Right atrium auricular region (tissue), 2 donors: ENCODE measurements around the gene PTPN22. TPM values are rescaled to one million over a fixed set of nuclear protein-coding genes. Genes with fewer than 3 reads are reported as not detected.

Experiments used
- DNase-seq: peaks from one replicate; pipeline ENCODE4 v3.0.0-alpha.2; 2019; ENCODE audit warnings: low spot score
- H3K27ac ChIP-seq, 2 donors: fragments of 200-600 bp; sonication (generic); 1 replicate in 1 of 2; 2 replicates in 1 of 2; pipeline ENCODE4 v1.5.1; 2016 to 2019
- H3K27me3 ChIP-seq, 2 donors: fragments of 200-600 bp; sonication (generic); one replicate each; pipeline versions ENCODE4 v1.5.1 to v1.6.0; 2017 to 2019
- H3K36me3 ChIP-seq: fragments of 200-600 bp; sonication (generic); one replicate; pipeline ENCODE4 v1.5.1; 2016
- H3K4me1 ChIP-seq, 2 donors: fragments of 200-600 bp; sonication (generic); one replicate each; pipeline versions ENCODE4 v1.5.1 to v1.6.0; 2017 to 2019
- H3K4me3 ChIP-seq, 2 donors: fragments of 200-600 bp; sonication (generic); 1 replicate in 1 of 2; 2 replicates in 1 of 2; pipeline ENCODE4 v1.5.1; 2017 to 2019; ENCODE audit warnings: mild to moderate bottlenecking in 1 of 2, moderate library complexity in 1 of 2
- H3K9me3 ChIP-seq, 2 donors: fragments of 200-600 bp; sonication (generic); one replicate each; pipeline ENCODE4 v1.5.1; 2019
- total RNA-seq, 2 donors: library from RNA; depleted of rRNA; stranded (reverse); fragments of >200 nt; gene quantifications; one replicate each; pipeline ENCODE4 v1.1.0, GENCODE V29; 2016
- TF ChIP-seq, protein P1 (sequence below), 2 donors: fragments of 200-600 bp; sonication (generic); IDR thresholded peaks; one replicate each; pipeline ENCODE4 v1.5.1; 2019; ENCODE audit warnings: antibody characterized with exemption in 2 of 2

Gene PTPN22
- total RNA-seq, result 1 to 10 TPM in 1 of 2 donors, under 1 TPM in 1; 0.33 to 2.0 TPM

DNA sequence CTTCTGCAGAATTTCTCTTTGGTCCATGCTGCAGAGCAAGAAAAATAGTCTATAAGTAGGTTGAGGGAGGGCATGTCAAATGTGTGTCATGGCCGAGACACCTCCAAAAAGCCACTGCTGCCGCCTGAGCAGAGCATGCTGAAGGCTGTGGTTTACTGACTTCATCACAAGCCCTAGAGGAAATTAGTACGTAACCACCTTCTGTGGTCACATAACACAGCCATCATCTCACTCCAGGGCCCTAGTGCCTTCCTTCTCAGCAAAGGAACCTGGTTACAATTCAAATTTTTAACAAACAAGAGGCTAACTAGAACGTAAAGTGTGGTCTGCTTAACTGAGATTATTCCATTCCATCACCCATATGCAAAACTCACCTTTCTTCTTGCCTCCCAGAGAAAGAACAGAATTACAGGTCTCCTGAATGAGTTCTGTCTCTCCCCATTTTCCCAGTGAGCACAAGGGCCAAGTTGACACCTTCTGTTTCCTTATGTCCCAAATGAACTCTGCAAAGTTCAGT is at the start of gene PTPN22:
Gene PTPN22 (minus strand): TSS at position 116 of the 517 bp plus-strand sequence.
- Histone ChIP-seq H3K27me3 (no peaks in the 10 kb centered on the region), H3K9me3 (no peaks in the 10 kb centered on the region), H3K36me3 (no peaks in the 10 kb centered on the region), H3K4me1 (no peaks in the 10 kb centered on the region), H3K4me3 (no peak within 1 kb of the TSS), H3K27ac (peak within 1 kb of the TSS; percentile 7 to 36)
- TF ChIP-seq, protein P1, sequence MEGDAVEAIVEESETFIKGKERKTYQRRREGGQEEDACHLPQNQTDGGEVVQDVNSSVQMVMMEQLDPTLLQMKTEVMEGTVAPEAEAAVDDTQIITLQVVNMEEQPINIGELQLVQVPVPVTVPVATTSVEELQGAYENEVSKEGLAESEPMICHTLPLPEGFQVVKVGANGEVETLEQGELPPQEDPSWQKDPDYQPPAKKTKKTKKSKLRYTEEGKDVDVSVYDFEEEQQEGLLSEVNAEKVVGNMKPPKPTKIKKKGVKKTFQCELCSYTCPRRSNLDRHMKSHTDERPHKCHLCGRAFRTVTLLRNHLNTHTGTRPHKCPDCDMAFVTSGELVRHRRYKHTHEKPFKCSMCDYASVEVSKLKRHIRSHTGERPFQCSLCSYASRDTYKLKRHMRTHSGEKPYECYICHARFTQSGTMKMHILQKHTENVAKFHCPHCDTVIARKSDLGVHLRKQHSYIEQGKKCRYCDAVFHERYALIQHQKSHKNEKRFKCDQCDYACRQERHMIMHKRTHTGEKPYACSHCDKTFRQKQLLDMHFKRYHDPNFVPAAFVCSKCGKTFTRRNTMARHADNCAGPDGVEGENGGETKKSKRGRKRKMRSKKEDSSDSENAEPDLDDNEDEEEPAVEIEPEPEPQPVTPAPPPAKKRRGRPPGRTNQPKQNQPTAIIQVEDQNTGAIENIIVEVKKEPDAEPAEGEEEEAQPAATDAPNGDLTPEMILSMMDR (IDR thresholded peaks at IDR 0.05), result no peak
- DNase-seq, result no peak

DNA sequence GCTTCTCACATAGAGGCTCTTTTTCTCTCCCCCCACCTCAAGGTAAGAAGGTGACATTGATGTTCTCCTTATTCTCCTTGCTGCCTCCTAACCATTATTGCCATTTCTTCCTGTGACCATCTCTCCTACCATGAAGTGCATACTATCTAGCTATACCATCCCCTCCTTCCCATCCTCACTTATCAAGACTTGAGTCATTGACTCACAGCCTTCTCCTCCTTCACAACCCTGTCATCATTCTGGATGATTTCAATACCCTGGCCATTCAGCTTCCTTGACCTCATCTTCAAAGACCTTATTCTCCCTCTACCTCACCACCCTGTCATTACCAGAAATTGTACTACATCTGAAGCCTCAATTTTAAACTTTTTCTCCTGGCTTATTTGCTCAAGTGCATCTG is 46.7 kb upstream of the PTPN22 start:
- Histone ChIP-seq H3K36me3 (no peaks in the 10 kb centered on the region), H3K27me3 (no peaks in the 10 kb centered on the region), H3K4me3 (no peak overlapping the region), H3K9me3 (no peaks in the 10 kb centered on the region), H3K27ac (no peak overlapping the region), H3K4me1 (peaks cover 0 to 5% of the 10 kb centered on the region in 2 donors)
- DNase-seq, result no peak
- TF ChIP-seq, protein P1 (IDR thresholded peaks at IDR 0.05), result no peak

DNA sequence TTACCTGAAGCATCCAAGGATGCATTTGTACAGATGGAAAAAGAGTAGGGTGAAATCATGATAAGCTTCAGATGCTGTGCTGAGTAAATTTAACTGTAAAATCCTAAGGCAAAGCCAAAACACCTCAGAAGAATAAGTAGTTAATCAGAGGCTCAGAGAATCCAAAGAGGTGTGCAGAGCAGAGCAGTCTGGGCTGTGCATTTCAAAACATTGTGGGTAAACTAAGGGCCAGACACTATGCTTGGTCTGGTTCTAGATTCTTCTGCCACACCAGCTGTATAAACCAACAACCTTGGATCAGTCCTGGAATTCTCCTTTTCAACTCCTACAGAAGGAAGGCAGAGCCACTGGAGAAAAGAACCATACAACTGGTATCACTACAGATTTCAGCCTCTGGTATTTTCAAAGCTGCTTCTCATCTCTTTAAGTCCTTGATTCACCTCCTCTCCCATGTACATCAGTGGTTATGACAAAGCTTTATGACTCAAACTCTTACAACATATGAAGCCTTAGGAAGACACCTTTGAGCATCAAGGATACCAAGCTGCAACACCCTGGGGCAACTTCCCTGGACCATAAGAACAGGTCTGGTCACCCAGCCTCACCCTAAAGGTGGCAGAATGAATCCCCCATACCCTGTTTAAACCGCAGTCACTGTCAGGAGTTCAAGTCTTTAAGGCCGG is 46.0 kb upstream of the PTPN22 start:
- no peak for DNase-seq
- H3K27ac ChIP-seq, result no peak overlapping the region
- TF ChIP-seq, protein P1 (IDR thresholded peaks at IDR 0.05), result no peak
- H3K36me3 ChIP-seq, result no peaks in the 10 kb centered on the region
- H3K9me3 ChIP-seq, result no peaks in the 10 kb centered on the region
- H3K27me3 ChIP-seq, result no peaks in the 10 kb centered on the region
- no peak overlapping the region for H3K4me3 ChIP-seq
- H3K4me1 ChIP-seq, result peaks cover 0 to 12% of the 10 kb centered on the region in 2 donors

DNA sequence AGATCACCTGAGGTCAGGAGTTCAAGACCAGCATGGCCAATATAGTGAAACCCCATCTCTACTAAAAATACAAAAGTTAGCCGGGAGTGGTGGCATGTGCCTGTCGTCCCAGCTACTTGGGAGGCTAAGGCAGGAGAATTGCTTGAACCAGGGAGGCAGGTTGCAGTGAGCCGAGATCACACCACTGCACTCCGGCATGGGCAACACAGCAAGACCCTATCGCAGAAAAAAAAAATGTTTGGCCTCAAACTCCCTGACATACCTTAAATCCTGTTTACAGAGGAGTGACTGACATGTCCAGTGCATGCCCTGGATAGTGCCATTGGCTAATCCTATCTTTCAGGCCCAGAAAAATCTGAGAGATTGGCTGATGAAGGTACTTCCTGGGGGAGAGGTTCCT is 45.5 kb upstream of the PTPN22 start:
- no peak for DNase-seq
- no peaks in the 10 kb centered on the region for H3K9me3 ChIP-seq
- no peak overlapping the region for H3K4me3 ChIP-seq
- H3K27me3 ChIP-seq, result no peaks in the 10 kb centered on the region
- H3K36me3 ChIP-seq, result no peaks in the 10 kb centered on the region
- peaks cover 0 to 18% of the 10 kb centered on the region in 2 donors for H3K4me1 ChIP-seq
- TF ChIP-seq, protein P1 (IDR thresholded peaks at IDR 0.05), result no peak
- H3K27ac ChIP-seq, result no peak overlapping the region

DNA sequence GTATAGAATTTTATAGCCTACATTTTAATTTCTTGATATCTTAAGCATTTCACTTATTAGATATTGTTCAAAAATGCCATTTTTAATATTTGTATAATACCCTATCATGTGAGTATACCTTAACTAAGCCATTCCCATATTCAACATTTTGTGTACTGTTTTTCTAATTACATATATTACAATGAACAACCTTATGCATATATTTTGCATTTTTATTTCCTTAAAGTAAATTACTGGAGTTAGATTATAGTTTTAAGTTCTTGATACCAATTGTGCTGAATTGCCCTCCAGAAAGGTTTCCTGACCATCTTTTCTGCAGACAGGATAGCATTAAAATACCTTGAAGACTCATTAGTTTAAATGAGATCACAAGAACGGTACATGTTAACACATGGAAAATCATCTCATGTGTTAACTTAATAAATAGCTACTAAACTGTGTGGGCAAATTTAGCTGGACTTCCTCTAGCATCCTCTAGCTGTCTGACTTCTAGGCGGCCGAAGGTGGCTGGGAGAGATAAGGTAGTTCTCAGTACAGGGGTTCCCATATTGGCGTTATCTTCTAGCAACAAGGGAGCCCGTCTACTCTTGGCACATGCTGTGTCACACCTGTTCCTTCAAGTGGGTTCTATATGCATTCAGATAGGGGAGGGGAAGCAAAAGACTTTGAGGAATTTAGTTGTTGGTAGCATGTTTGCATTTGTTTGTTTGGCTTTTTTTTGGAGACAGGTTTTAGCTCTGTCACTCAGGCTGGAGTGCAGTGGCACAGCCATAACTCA is 42.6 kb upstream of the PTPN22 start:
- Histone ChIP-seq H3K36me3 (peaks cover 16% of the 10 kb centered on the region), H3K27me3 (no peaks in the 10 kb centered on the region), H3K9me3 (no peaks in the 10 kb centered on the region), H3K27ac (no peak overlapping the region), H3K4me3 (no peak overlapping the region), H3K4me1 (peaks cover 0 to 21% of the 10 kb centered on the region in 2 donors)
- no peak for DNase-seq
- TF ChIP-seq, protein P1 (IDR thresholded peaks at IDR 0.05), result no peak
